A549 treated with RU486 at 1 μM for 4 hours (cell line): ENCODE data around the gene LYST. TPM values are rescaled to one million over a fixed set of nuclear protein-coding genes. Genes with fewer than 3 reads are reported as not detected.

Experiments used
- total RNA-seq: library from RNA; stranded (reverse); fragments of 200-300 nt; extraction: Qiagen RNA extraction; gene quantifications from 5 replicates; pipeline ENCODE4 v1.2.3, GENCODE V29; 2022; ENCODE audit warnings: low read depth

Gene LYST, protein sequence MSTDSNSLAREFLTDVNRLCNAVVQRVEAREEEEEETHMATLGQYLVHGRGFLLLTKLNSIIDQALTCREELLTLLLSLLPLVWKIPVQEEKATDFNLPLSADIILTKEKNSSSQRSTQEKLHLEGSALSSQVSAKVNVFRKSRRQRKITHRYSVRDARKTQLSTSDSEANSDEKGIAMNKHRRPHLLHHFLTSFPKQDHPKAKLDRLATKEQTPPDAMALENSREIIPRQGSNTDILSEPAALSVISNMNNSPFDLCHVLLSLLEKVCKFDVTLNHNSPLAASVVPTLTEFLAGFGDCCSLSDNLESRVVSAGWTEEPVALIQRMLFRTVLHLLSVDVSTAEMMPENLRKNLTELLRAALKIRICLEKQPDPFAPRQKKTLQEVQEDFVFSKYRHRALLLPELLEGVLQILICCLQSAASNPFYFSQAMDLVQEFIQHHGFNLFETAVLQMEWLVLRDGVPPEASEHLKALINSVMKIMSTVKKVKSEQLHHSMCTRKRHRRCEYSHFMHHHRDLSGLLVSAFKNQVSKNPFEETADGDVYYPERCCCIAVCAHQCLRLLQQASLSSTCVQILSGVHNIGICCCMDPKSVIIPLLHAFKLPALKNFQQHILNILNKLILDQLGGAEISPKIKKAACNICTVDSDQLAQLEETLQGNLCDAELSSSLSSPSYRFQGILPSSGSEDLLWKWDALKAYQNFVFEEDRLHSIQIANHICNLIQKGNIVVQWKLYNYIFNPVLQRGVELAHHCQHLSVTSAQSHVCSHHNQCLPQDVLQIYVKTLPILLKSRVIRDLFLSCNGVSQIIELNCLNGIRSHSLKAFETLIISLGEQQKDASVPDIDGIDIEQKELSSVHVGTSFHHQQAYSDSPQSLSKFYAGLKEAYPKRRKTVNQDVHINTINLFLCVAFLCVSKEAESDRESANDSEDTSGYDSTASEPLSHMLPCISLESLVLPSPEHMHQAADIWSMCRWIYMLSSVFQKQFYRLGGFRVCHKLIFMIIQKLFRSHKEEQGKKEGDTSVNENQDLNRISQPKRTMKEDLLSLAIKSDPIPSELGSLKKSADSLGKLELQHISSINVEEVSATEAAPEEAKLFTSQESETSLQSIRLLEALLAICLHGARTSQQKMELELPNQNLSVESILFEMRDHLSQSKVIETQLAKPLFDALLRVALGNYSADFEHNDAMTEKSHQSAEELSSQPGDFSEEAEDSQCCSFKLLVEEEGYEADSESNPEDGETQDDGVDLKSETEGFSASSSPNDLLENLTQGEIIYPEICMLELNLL (N-terminal part only)
- 4.6 to 6.0 TPM (median 5.5 TPM) in 5 replicates for total RNA-seq

DNA sequence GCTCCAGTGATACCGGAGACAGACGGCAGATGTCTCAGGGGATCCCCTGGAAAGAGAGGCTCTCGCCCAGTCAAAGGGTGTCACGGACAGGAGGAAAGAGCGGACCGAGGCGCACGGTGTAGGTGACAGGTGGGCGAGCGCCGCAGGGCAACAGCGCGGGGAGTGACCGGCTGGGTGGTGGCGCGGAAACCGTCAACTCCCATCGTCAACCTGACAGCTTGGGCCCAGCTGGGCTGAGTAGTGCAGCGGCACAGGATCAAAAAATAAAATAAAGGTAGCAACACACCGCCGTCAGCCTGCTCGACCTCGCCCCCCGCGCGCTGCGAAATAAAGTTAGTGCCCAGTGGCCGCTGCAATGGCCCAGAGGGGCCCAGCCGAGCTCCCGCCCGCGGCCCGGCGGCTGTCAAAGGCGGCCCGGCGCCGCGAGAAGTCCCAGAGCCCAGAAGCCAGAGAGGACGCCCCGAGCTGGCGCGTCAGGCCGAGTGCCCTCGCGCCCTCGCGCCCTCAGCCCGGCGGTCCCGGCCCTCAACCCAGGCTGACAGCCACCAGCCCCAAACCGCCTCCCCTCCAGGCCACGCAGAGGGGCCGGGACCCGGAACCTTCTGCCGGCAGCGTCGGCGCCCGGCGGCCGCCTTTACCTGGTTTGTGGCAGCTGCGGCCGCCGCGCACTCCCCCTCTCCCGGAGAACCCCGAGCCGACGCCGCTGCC lies at the start of gene LYST:
Gene LYST, minus strand, starts transcription at position 702 of the 708 bp plus-strand sequence. CDS start 36,489 bp downstream, outside the sequence.

DNA sequence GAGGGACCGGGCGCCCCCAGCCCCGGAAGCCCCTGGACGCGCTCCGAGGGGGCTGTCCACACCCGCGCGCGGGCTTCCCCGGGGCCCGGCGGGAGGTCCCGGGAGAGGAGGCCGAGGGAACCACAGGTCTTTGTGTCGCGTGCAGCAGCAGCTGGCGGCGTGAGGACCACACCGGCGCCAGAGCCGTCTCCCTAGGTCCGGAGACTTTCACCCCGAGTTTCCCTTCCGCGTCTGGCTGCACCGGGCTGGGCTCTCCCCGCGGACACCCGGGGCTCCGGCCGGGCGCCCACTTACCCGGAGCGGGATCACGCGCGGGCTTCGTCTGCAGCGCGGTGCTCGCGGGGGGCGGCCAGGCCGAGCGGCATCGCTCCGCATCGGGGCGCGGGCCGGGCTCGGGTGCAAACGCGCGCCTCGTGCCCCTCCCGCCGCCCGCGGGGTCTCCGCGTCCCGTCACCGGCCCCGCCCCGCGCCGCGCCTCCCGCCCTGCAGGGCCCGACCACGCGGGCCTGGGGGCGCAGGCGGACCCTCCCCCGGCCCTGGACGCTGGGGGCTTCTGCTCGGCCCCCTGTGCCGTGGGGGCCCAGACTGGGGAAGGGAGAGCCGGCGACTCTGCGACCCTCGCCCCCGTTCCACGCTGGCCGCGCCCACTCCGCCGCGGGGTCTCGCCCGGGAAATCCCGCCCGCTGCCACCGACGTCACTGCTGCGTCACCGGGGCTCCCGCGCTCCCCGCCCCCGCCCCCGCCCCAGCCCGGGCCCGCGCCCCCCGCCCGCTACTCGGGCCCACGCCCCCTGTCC lies 217.1 kb downstream of the LYST start, which contains the start of gene GNG4:
Gene GNG4, minus strand, starts transcription at position 417 of the 796 bp plus-strand sequence. CDS start 65,946 bp downstream, outside the sequence.

Other genes starting within 250 kb of the LYST start
- gene GNG4, start 217.1 kb downstream of the LYST start, total RNA-seq = 11.2 to 18.8 TPM (median 14.9 TPM) in 5 replicates
- gene NID1, start 198.2 kb upstream of the LYST start, total RNA-seq = 4.1 to 8.7 TPM (median 7.2 TPM) in 5 replicates